K562 (cell line): Measurements from ENCODE around the gene RARG. TPM values are rescaled to one million over a fixed set of nuclear protein-coding genes. Genes with fewer than 3 reads are reported as not detected.

ENCODE experiments used
- CAMTA2 ChIP-seq: fragments of 250-450 bp; sonication (Bioruptor Pico); conservative IDR thresholded peaks from 2 replicates; pipeline ENCODE4 v1.5.1; 2022
- CBX3 ChIP-seq, 2 experiments: IDR thresholded peaks; 1 replicate in 1 of 2; 2 replicates in 1 of 2; pipeline ENCODE4 v1.6.1; 2012; ENCODE audit warnings: inconsistent platforms in 2 of 2, low read length in 2 of 2, borderline replicate concordance in 1 of 2, control low read depth in 1 of 2
- MTA1 ChIP-seq: fragments of 450-650 bp; IDR thresholded peaks from 2 replicates; pipeline ENCODE4 v1.6.1; 2017; ENCODE audit warnings: borderline replicate concordance
- NELFE ChIP-seq: IDR thresholded peaks from 2 replicates; pipeline ENCODE4 v1.6.1; 2011; ENCODE audit warnings: mild to moderate bottlenecking; ENCODE audit not compliant: insufficient read depth, insufficient read length
- NFRKB ChIP-seq: fragments of 450-650 bp; IDR thresholded peaks from 2 replicates; pipeline ENCODE4 v1.6.1; 2016; ENCODE audit warnings: low read depth
- NFYB ChIP-seq: IDR thresholded peaks from 2 replicates; pipeline ENCODE4 v1.6.1; 2011; ENCODE audit warnings: mild to moderate bottlenecking, moderate library complexity; ENCODE audit not compliant: insufficient read length; ENCODE audit errors: extremely low read depth
- NRF1 ChIP-seq, 2 experiments: fragments of 450-650 bp; IDR thresholded peaks in 1 of 2; conservative IDR thresholded peaks in 1 of 2; 2 replicates each; pipeline ENCODE4 v1.6.1; 2014; ENCODE audit warnings: mild to moderate bottlenecking in 2 of 2
- RAD51 ChIP-seq: fragments of 450-650 bp; IDR thresholded peaks from 2 replicates; pipeline ENCODE4 v1.7.1; 2016; ENCODE audit warnings: low read depth, mild to moderate bottlenecking, borderline replicate concordance
- SIN3A ChIP-seq, 2 experiments: fragments of 150-350 bp in 1 of 2; IDR thresholded peaks; 2 replicates each; pipeline ENCODE4 v1.6.1; 2011 to 2016; ENCODE audit warnings: borderline replicate concordance in 2 of 2, low read depth in 2 of 2, low read length in 2 of 2, mild to moderate bottlenecking in 2 of 2, moderate library complexity in 2 of 2; ENCODE audit not compliant: control insufficient read depth in 1 of 2
- SOX6 ChIP-seq: fragments of 450-650 bp; IDR thresholded peaks from 2 replicates; pipeline ENCODE4 v1.6.1; 2014; ENCODE audit warnings: mild to moderate bottlenecking
- ZNF274 ChIP-seq: IDR thresholded peaks from 2 replicates; pipeline ENCODE4 v1.6.1; 2011; ENCODE audit warnings: low read depth, mild to moderate bottlenecking, low read length, moderate library complexity, borderline replicate concordance
- ZNF551 ChIP-seq: fragments of 250-450 bp; sonication (Bioruptor Pico); IDR thresholded peaks from 2 replicates; pipeline ENCODE4 v1.5.0; 2021; ENCODE audit warnings: mild to moderate bottlenecking, moderate library complexity
- ZNF668 ChIP-seq: fragments of 250-450 bp; sonication (Bioruptor Pico); IDR thresholded peaks from 2 replicates; pipeline ENCODE4 v1.8.0; 2022; ENCODE audit warnings: mild to moderate bottlenecking, inconsistent platforms
- ZZZ3 ChIP-seq: fragments of 450-650 bp; IDR thresholded peaks from 2 replicates; pipeline ENCODE4 v1.6.1; 2016; ENCODE audit warnings: antibody characterized with exemption, mild to moderate bottlenecking, moderate library complexity
- polyA plus RNA-seq, 8 experiments: library from polyadenylated mRNA; depleted of rRNA in 4 of 8; stranded (reverse) in 5 of 8; unstranded in 3 of 8; fragments of >200 nt; fragmentation: Nextera tagmentation in 2 of 8; fragmentation: Illumina TruSeq in 1 of 8; extraction: Ambion mirVana in 2 of 8; extraction: Trizol in 1 of 8; gene quantifications; 2 replicates each; pipeline versions ENCODE4 v1.2.1 to v1.2.3, GENCODE V29; 2011 to 2014; ENCODE audit warnings: inconsistent platforms in 1 of 8, missing spikeins in 1 of 8
- total RNA-seq, 7 experiments: library from RNA; depleted of rRNA in 6 of 7; stranded (reverse); fragments of >200 nt in 6 of 7; fragmentation: Illumina TruSeq in 2 of 7; extraction: Trizol in 2 of 7; gene quantifications; 2 replicates each; pipeline versions ENCODE4 v1.2.1 to v1.2.3, GENCODE V29; 2011 to 2021; ENCODE audit warnings: low replicate concordance in 1 of 7
- TF ChIP-seq, protein P1 (sequence below): sonication (generic); formaldehyde crosslinking; IDR thresholded peaks from 2 replicates; pipeline ENCODE4 v1.9.0; 2022; ENCODE audit warnings: mild to moderate bottlenecking, missing genetic modification reagents
- TF ChIP-seq, protein P2 (sequence below): sonication (generic); formaldehyde crosslinking; IDR thresholded peaks from 2 replicates; pipeline ENCODE4 v1.8.0; 2022; ENCODE audit warnings: mild to moderate bottlenecking, missing genetic modification reagents
- TF ChIP-seq, protein P3 (sequence below): IDR thresholded peaks from 2 replicates; pipeline ENCODE4 v1.6.1; 2014; ENCODE audit warnings: antibody characterized with exemption
- TF ChIP-seq, protein P4 (sequence below): fragments of 200-800 bp; sonication (Bioruptor generic); IDR thresholded peaks from 2 replicates; pipeline ENCODE4 v1.6.1; 2017; ENCODE audit warnings: missing genetic modification characterization, missing compliant biosample characterization
- TF ChIP-seq, protein P5 (sequence below), 2 experiments: fragments of 450-650 bp in 1 of 2; sonication (generic) in 1 of 2; formaldehyde crosslinking; conservative IDR thresholded peaks; 2 replicates each; pipeline versions ENCODE4 v1.4.0 to v1.8.1; 2020 to 2022; ENCODE audit warnings: mild to moderate bottlenecking in 1 of 2, missing genetic modification reagents in 1 of 2
- TF ChIP-seq, protein P6 (sequence below), 2 experiments: fragments of 450-650 bp in 1 of 2; IDR thresholded peaks; 2 replicates each; pipeline ENCODE4 v1.6.1; 2011 to 2017; ENCODE audit warnings: low read depth in 2 of 2, antibody characterized with exemption in 1 of 2, borderline replicate concordance in 1 of 2, low read length in 1 of 2, mild to moderate bottlenecking in 1 of 2, mixed read lengths in 1 of 2; ENCODE audit not compliant: control insufficient read depth in 1 of 2

RARG gene
- total and polyA plus RNA-seq, 9 of the 15 experiments (the other 6 are each of a cell fraction or from before 2014, with no cell fraction given) = 0.18 to 7.6 (median 3.8) TPM

DNA sequence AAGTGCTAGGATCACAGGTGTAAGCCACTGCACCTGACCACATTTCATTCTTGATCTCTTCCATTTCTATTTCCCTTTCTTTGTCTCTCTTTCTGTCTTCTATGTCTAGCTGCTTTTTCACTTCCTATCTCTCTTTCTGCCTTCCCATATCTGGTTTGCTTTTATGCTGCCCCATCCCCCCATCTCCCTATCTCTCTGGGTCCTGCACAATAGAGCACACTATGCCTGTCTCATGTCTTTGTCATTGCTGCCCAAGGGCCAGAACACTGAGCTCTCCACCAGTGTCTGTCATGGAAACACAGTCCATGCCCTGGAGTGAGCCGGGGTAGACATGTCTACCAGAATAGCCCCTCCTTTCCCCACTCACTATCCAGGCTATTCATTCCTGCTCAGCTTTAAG, 12.3 kb upstream of the RARG start (continued):
- TF ChIP-seq ZZZ3 (no peak), RAD51 (no peak), SIN3A (IDR thresholded peaks at IDR 0.05; ENCODE audit: borderline replicate concordance in 2 of 2, control insufficient read depth in 1 of 2, low read depth in 2 of 2, low read length in 2 of 2) (no peak), ZNF668 (no peak), SOX6 (peak; percentile 81), NRF1 (conservative IDR thresholded peaks at IDR 0.05 in 1 of 2, IDR thresholded peaks at IDR 0.05 in 1 of 2) (0 out of 4 replicates have a peak, but pooled peaks of 1 of the 2 experiments have one; percentile 24), NFRKB (peak; percentile 72), NFYB (no peak), CAMTA2 (CRISPR knock-in tag) (no peak), ZNF551 (CRISPR knock-in tag) (no peak), MTA1 (peak; percentile 72; the same call in 1 of the 2 replicates), ZNF274 (no peak), CBX3 (IDR thresholded peaks at IDR 0.05; ENCODE audit: borderline replicate concordance in 1 of 2, low read length in 2 of 2) (no peak), NELFE (no peak)
- TF ChIP-seq, protein P1, sequence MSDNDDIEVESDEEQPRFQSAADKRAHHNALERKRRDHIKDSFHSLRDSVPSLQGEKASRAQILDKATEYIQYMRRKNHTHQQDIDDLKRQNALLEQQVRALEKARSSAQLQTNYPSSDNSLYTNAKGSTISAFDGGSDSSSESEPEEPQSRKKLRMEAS (CRISPR knock-in tag) = no peak
- TF ChIP-seq, protein P2, sequence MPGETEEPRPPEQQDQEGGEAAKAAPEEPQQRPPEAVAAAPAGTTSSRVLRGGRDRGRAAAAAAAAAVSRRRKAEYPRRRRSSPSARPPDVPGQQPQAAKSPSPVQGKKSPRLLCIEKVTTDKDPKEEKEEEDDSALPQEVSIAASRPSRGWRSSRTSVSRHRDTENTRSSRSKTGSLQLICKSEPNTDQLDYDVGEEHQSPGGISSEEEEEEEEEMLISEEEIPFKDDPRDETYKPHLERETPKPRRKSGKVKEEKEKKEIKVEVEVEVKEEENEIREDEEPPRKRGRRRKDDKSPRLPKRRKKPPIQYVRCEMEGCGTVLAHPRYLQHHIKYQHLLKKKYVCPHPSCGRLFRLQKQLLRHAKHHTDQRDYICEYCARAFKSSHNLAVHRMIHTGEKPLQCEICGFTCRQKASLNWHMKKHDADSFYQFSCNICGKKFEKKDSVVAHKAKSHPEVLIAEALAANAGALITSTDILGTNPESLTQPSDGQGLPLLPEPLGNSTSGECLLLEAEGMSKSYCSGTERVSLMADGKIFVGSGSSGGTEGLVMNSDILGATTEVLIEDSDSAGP (CRISPR knock-in tag) = no peak
- TF ChIP-seq, protein P3, sequence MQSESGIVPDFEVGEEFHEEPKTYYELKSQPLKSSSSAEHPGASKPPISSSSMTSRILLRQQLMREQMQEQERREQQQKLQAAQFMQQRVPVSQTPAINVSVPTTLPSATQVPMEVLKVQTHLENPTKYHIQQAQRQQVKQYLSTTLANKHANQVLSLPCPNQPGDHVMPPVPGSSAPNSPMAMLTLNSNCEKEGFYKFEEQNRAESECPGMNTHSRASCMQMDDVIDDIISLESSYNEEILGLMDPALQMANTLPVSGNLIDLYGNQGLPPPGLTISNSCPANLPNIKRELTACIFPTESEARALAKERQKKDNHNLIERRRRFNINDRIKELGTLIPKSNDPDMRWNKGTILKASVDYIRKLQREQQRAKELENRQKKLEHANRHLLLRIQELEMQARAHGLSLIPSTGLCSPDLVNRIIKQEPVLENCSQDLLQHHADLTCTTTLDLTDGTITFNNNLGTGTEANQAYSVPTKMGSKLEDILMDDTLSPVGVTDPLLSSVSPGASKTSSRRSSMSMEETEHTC = no peak
- TF ChIP-seq, protein P4, sequence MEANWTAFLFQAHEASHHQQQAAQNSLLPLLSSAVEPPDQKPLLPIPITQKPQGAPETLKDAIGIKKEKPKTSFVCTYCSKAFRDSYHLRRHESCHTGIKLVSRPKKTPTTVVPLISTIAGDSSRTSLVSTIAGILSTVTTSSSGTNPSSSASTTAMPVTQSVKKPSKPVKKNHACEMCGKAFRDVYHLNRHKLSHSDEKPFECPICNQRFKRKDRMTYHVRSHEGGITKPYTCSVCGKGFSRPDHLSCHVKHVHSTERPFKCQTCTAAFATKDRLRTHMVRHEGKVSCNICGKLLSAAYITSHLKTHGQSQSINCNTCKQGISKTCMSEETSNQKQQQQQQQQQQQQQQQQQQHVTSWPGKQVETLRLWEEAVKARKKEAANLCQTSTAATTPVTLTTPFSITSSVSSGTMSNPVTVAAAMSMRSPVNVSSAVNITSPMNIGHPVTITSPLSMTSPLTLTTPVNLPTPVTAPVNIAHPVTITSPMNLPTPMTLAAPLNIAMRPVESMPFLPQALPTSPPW = no peak
- TF ChIP-seq, protein P5, sequence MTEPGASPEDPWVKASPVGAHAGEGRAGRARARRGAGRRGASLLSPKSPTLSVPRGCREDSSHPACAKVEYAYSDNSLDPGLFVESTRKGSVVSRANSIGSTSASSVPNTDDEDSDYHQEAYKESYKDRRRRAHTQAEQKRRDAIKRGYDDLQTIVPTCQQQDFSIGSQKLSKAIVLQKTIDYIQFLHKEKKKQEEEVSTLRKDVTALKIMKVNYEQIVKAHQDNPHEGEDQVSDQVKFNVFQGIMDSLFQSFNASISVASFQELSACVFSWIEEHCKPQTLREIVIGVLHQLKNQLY (CRISPR knock-in tag; conservative IDR thresholded peaks at IDR 0.05) = no peak
- TF ChIP-seq, protein P6, sequence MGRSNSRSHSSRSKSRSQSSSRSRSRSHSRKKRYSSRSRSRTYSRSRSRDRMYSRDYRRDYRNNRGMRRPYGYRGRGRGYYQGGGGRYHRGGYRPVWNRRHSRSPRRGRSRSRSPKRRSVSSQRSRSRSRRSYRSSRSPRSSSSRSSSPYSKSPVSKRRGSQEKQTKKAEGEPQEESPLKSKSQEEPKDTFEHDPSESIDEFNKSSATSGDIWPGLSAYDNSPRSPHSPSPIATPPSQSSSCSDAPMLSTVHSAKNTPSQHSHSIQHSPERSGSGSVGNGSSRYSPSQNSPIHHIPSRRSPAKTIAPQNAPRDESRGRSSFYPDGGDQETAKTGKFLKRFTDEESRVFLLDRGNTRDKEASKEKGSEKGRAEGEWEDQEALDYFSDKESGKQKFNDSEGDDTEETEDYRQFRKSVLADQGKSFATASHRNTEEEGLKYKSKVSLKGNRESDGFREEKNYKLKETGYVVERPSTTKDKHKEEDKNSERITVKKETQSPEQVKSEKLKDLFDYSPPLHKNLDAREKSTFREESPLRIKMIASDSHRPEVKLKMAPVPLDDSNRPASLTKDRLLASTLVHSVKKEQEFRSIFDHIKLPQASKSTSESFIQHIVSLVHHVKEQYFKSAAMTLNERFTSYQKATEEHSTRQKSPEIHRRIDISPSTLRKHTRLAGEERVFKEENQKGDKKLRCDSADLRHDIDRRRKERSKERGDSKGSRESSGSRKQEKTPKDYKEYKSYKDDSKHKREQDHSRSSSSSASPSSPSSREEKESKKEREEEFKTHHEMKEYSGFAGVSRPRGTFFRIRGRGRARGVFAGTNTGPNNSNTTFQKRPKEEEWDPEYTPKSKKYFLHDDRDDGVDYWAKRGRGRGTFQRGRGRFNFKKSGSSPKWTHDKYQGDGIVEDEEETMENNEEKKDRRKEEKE (IDR thresholded peaks at IDR 0.05; ENCODE audit: borderline replicate concordance in 1 of 2, control insufficient read depth in 1 of 2, low read depth in 2 of 2, low read length in 1 of 2) = no peak
